WI38 (cell line): ENCODE data around the gene ZFHX3.

Experiments
- H3K4me3 ChIP-seq: 2 replicates; pipeline ENCODE4 v1.5.1; 2011; ENCODE audit warnings: low read depth, mild to moderate bottlenecking, control low read depth, low read length
- CTCF ChIP-seq: IDR thresholded peaks from 2 replicates; pipeline ENCODE4 v1.5.1; 2012; ENCODE audit warnings: low read depth, mild to moderate bottlenecking, control low read depth, low read length

ZFHX3 gene

GRCh38 chr16:73017321-73017720 lies 30.6 kb downstream of the ZFHX3 start:
- H3K4me3 ChIP-seq, result no peak overlapping the region
- no peak for TF ChIP-seq CTCF

- no peak overlapping the region for H3K4me3 ChIP-seq
- TF ChIP-seq CTCF, result no peak
These were observed 31.5 kb downstream of the ZFHX3 start for GRCh38 chr16:73016488-73016830.

GRCh38 chr16:73015612-73016487 lies 32.1 kb downstream of the ZFHX3 start:
- TF ChIP-seq CTCF, result no peak

GRCh38 chr16:73014768-73015167 lies 33.2 kb downstream of the ZFHX3 start:
- H3K4me3 ChIP-seq, result no peak overlapping the region
- TF ChIP-seq CTCF, result no peak

More at GRCh38 chr16:73015612-73016487, 32.1 kb downstream of the ZFHX3 start:
- no peak overlapping the region for H3K4me3 ChIP-seq

GRCh38 chr16:73013974-73014373 lies 34.0 kb downstream of the ZFHX3 start:
- no peak for TF ChIP-seq CTCF
- no peak overlapping the region for H3K4me3 ChIP-seq

- TF ChIP-seq CTCF, result no peak
- no peak overlapping the region for H3K4me3 ChIP-seq
These were observed 35.6 kb downstream of the ZFHX3 start for GRCh38 chr16:73012341-73012740.

- no peak for TF ChIP-seq CTCF
- H3K4me3 ChIP-seq, result no peak overlapping the region
These were observed 36.0 kb downstream of the ZFHX3 start for GRCh38 chr16:73011926-73012325.
